Left renal cortex interstitium (tissue), 4 donors: Measurements from ENCODE around the gene EEFSEC. TPM values are rescaled to one million over a fixed set of nuclear protein-coding genes. Genes with fewer than 3 reads are reported as not detected.

Experiments used
- DNase-seq, 4 donors: peaks; one replicate each; pipeline ENCODE4 v3.0.0-alpha.2; 2013; ENCODE audit warnings: low read depth in 4 of 4, low spot score in 2 of 4, missing footprints in 1 of 4
- polyA plus RNA-seq, 4 donors: library from polyadenylated mRNA; unstranded; fragments of 120-200 nt; gene quantifications; one replicate each; pipeline ENCODE4 v1.2.1, GENCODE V29; 2013; ENCODE audit not compliant: insufficient read length in 4 of 4

EEFSEC gene
- polyA plus RNA-seq, 4 donors = 21.7 to 29.8 (median 25.5) TPM

GRCh38 chr3:128455116-128455515, 301.8 kb downstream of the EEFSEC start:
- no peak for DNase-seq

GRCh38 chr3:128455786-128456748, 302.8 kb downstream of the EEFSEC start:
- no peak for DNase-seq

- DNase-seq = no peak
These were observed 303.8 kb downstream of the EEFSEC start for GRCh38 chr3:128456776-128457715.

- no peak for DNase-seq
These were observed 304.7 kb downstream of the EEFSEC start for GRCh38 chr3:128457937-128458336.

Other genes starting within 250 kb of the EEFSEC start
- 1 to 10 TPM in 3 of 4 donors, under 1 TPM in 1; 0.81 to 1.6 (median 1.3) TPM for gene KBTBD12, start 238.2 kb upstream of the EEFSEC start, polyA plus RNA-seq
- gene SEC61A1, start 101.0 kb upstream of the EEFSEC start, polyA plus RNA-seq = 100 to 1,000 TPM; 167 to 190 (median 173) TPM
- gene RUVBL1, start 29.7 kb upstream of the EEFSEC start, polyA plus RNA-seq = 10 to 100 TPM; 63.7 to 68.6 (median 68.1) TPM